NCI-H446 (cell line): ENCODE results near the gene UBE2I.
"Not testable (repeated sequence)": the region's sequence is repeated elsewhere in the genome, so short reads cannot be mapped to it uniquely, and the experiment has no call there.

ENCODE experiments used
- DNase-seq, 2 experiments: peaks; one replicate each; lab custom pipeline; 2025; lab: John Stamatoyannopoulos, UW

UBE2I gene

DNA sequence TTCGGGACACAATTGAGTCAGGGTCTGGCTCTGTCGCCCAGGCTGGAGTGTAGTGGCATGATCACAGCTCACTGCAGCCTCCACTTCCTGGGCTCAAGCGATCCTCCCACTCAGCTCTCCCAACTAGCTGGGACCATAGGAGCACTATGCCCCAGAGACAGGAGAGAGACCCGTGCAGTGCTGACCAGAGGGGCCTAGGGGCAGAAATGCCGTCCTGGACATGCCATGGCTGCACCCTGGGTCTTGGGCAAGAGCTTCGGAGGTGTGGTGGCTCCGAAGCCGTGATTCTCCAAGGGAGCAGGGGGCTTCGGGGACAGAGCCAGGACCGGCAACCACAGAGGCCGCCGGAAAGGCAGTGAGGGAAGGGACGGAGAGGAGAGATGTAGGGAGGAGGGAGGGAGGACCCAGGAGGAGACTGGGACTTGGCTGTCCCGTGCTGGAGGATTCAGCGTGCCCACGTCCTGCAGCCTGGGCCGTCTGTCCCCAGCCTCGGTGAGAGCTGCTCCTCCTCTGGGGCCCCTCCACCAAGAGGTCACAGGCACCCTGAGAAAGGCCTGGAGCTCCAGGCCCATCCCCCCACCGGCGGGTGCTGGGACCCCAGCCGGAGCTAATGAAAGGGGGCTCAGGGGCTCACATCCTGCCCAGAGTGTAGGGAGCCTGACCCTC lies 31.7 kb upstream of the UBE2I start:
- DNase-seq, result no peak

DNA sequence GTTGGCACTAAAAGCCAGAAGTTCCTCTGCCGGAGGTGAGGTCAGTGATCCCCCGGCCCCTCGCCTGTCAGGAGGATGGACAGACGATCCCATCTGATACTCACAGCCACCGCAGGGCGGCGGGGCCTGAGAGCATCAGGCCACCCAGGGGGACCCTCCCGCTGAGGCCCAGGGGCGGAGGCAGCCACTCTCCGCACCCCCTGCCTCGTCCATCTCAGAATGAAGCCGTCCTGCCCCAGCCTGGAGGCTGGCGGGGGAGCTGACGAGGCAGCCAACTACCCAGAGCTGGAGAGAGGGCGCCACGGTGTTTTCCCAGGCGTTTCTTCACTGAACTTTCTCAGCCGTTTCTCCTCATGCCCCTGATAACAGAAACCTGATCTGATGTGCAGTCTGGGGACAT lies 31.0 kb upstream of the UBE2I start:
- DNase-seq, result no peak

DNA sequence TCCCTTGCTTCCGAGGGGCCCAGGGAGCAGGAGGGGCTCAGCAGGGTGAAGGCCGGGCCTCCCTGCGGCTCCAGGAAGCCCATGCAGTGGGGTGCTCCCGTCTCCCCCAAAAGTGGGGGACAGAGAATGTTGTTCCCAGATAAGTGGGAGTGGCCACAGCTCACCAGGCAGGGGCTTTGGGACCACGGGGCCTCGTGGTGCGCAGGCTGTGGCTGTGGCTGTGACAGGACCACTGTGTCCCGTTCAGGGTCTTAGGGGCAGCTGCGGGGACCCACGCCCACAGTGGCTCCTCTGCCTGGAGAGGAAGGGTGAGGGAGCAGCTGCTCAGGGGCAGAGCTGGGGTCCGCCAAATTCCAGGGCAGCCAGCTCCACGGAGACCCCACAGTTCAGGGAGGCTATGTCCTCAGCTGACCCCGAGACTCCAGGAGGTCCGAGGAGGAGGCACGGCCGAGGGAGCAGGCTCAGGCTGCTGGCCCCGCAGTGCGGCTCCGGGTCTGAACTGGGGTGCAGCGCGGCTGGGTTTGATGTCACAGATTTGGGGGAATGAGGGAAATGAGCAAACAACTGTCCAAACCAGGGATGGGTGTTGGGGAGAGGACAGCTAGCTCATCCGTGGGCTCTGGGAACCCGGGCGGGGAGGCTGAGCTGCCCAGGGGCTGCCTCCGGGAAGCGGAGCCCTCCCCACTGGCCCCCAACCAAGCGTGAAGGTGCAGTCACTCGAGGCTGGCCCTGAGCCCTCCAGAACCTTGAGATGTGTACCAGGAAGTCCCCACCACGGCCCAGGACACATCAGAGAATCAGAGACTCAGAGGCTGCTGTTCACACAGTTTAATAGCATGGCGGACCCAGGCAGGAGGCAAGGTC lies 30.1 kb upstream of the UBE2I start:
- DNase-seq, result no peak

DNA sequence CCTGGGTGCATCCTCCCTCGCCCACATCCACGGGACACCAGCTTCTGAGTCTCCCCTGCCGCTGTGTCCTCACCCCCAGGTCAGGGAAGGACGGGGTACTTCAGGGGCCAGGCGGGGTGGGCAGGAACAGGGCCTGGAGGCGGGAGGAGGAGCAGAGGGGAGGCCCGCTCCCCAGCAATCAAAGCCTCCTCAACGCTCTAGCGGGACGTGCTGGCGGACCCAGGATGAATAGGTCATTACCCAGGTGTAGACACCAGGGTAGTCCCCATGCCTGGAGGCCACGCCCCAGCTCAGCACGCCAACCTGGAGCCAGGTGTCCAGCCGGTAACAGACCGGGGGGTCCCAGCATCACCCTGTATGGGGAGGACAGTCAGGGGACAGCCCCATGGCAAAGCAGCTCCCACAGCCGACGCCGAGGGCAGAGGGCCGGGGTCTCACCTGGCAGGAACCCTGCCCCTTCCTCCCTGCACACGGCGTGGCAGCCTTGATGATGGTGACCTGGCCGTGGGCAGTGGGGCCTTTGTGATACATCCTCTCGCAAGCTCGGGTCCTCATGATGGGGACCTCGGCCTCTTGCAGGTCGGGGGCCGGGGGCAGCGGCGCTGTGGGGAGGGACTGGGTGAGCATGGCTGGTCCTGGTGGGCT lies 29.4 kb upstream of the UBE2I start:
- DNase-seq, result no peak

DNA sequence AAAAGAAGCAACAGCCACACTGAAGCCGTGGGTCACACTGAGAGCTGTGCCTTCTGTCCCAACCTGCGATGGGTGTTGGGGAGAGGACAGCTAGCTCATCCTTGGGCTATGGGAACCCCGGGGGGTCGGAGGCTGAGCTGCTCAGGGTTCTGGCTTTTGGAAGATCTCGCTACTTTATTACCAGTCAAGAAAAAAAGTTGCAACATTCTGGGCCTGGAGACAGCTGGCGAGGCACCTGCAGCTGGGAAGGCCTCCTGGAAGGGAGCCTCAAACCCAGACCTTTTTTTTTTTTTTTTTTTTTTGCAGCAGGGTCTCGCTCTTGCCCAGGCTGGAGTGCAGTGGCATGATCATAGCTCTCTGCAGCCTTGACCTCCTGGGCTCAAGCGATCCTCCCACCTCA lies 28.7 kb upstream of the UBE2I start:
- DNase-seq, result no peak

DNA sequence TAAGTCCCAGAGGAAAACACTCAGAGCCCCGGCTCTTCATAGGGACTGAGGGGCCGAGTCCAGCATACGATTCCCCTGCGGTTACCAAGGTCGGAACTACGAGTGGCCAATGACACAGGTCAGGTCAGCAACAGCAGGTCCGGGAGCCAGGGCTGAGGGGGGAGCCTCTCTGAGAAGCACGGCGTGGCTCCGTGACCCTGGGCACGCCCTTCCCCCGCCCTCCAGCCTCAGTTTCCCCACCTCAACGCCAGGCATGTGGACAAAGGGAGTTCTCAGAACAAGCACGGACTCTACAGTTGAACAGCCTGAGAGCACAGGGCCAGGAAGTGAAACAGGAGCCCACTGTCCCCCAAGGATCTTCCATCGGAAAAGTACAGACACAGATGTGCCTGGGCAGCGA lies 27.9 kb upstream of the UBE2I start:
- DNase-seq, result no peak

DNA sequence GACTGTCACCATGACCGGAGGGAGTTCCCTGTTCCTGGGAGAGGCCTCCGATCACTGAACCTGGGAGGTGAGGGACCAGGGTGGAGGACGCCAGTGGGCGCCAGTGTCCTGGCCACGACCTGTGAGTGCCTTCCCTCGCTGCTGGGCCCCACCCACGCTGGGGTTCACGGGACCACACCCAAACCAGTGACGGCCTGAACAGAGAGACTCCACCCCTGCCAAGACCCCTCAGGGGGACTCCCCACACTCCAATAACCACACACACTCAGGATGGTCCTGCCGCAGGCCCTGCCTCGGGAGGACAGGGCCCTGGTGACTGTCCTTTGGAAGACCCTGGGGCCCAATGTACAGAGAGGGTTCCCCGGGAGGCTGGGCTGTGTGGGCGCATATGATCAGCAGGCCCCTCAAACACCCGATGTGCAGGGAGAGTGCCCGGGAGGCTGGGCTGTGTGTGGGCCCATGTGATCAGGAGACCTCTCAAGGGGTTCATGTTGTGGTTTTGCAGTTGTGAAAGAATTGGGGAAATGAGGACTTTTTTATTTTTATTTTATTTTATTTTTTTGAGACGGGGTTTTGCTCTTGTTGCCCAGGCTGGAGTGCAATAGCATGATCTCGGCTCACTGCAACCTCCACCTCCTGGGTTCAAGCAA lies 27.0 kb upstream of the UBE2I start:
- no peak for DNase-seq

DNA sequence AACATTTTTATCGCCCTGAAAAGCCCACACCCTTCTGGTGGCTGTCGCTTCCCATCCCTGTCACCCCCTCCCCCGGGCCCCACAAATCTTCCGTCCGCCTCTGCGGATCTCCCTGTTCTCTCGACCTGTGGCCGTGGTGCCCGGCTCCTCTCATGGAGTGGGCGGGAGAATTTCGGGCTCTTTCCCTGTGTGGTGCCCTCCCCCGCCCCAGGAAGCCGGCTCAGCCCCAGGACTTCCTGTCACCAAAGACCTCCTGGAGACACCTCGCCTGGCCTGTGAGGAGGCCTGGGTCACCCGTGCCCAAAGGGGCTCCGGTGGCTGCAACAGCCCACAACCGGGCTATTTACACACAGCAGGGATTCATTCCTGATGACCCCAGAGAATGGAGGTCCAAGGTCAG lies 26.1 kb upstream of the UBE2I start:
- DNase-seq, result no peak

DNA sequence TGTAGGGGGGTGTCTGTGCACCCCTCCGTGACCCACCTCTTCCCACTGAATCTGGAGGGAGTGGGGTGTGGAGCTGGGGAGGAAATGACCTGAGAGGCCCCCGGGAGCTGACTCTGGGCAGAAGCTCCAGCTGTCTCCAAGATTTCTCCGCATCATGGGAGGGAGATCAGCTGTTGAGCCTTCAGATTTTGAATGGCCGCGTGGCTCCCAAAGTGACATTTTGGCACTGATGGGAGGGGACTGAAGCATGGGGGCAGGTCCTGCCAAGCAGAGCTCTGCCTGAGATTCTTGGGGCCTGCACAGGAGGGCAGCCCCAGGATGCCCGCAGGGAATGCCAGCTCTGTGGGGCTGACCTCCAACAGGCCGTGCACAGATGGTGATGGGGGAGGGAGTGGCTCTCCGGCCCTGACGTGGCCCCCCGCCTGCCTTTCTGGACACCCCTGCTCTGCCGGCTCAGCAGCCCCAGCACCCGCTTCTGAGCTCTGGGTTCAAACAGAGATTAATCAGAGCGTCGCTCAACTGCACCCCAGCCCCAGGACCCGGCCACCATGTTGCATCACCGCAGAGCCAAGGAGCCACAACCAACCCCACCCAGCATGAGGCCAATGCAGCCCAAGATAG lies 25.3 kb upstream of the UBE2I start:
- no peak for DNase-seq

DNA sequence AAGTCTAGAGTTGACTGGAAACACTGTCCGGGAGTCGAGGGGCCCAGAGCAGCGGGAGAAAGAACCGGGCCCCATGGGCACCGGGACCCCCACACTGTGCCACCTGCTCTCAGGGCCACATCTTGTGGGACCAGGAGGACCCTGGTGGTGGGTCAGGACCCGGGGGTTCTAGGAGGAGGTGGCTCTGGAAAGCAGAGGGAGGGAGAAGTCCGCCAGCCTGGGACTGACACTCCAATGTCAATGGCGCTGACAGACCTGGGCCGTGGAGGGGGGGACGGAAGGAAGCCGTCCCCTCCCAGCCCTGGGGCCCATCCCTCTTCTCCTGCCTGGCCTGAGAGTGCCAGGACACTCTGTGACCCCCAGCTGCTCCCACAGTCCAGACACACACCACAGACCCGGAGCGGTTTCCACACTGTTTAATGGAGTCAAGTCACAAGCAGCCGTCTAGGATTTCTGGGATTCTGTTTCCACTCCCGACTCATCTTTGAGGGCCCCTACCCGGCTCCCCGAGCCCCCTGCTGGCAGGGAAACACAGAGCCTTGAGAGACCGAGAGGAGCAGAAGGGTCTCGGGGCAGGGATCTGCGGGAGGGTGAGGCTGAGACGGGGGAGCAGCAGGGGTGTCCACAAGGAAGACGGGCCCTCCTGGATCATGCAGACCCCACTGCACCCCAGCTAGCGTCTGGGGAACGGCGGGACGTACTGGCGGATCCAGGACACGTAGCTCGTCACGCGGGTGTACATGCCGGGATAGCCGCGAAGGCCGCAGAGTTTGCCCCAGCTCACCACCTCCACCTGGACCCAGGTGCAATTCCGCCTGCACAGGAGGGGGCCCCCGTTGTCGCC lies 23.5 kb upstream of the UBE2I start:
- no peak for DNase-seq

DNA sequence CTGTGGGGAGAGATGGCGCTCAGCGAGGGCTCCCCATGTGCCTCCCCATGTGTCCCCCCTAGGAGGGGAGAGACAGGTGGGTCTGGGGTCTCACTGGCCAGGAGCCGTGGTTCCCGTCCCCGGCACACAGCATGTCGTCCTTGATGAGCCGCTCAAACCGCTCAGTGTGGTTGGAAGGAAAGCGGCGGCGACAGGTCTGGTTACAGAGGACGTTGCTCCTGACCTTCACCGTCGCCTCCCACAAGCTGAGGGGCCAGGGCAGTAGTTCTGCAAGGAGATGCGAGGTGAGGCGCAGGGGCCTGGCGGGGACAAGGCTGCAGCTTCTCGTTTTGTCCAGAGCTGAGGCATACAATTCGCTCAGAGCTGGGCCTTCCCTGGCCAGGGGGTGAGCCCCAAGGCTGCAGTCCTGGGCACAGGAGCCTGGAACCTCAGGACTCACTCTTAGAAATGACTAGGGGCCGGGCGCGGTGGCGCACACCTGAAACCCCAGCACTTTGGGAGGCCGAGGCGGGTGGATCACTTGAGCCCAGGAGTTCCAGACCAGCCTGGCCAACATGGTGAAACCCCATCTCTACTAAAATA lies 22.8 kb upstream of the UBE2I start:
- no peak for DNase-seq

DNA sequence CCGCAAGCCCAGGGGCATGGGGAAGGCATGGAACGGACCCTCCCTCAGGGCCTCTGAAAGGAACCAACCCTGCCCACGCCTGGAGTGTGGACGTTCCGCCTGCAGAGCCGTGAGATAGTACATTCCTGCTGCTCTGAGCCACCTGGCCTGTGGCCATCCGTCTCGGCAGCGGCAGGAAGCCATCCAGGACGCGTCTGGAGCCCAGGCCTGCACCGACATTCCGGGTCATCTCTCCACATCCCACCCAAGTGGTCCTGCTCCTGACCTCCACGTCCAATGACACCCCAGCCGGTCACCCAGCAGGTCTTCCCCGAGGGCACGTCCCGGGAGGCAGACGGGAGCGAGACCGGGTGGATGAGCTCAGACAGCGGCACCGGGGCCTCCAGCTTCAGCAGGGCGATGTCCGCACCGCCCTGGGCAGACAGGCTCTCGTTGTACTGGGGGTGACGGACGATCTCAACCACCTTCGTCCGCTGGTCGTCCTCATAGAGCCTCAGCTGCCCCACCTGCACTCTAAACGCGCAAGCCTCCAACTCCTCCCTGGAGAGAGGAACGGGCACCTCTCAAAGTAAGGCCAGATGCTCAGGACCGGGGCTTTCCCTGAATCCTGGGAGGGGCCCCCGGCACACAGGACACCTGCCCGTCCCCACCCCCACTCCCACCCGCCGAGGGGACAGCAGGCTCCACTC lies 21.3 kb upstream of the UBE2I start:
- no peak for DNase-seq

DNA sequence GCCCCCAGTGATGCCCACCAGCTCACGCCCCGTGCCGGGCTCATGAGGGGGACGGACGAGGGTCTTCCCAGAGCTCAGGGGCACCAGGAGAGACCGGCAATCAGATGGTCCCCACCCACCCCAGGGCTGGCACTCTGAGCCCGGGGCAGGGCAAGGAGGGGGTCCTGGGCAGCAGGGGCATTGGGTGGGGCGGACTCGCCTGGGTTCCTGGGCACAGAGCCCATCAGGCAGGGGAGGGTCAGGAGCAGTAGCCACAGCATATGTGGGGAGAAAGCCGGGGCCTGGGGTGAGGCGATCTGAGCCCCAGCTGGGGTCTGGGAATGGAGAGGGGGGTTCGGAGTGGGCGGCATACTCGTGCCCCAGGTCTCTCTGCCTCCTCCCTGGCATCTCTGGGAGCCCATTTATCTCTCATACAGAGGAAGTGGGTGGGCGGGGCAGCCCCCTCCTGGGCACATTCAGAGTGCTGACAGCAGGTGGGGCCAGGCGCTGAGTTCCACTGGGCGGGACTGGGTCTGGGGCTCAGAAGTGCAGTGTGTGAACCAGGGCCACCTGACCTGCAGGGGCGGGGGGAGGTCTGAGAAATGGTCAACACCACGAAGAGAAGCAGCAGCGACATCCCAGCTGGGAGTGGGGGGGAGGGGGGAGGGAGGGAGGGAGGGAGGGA lies 20.5 kb upstream of the UBE2I start:
- DNase-seq, result no peak

DNA sequence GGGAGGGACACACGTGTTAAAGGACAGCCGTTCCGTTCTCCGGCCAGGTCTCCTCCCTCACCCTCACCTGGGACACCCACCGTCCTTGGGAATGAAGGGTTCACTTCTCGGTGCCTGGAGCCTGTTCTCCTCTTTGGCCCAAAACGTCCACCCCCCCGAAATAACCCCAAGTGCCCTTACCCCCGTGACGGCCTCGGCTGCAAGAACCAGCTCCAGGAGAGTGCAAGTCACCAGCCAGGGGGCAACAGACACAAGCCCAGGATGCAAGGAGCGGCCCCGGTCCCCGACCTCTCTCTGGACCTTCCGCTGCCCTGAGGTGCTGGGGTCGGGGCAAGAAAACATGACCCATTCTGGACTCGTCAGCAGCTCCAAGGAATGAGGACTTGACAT lies 20.0 kb upstream of the UBE2I start:
- no peak for DNase-seq

DNA sequence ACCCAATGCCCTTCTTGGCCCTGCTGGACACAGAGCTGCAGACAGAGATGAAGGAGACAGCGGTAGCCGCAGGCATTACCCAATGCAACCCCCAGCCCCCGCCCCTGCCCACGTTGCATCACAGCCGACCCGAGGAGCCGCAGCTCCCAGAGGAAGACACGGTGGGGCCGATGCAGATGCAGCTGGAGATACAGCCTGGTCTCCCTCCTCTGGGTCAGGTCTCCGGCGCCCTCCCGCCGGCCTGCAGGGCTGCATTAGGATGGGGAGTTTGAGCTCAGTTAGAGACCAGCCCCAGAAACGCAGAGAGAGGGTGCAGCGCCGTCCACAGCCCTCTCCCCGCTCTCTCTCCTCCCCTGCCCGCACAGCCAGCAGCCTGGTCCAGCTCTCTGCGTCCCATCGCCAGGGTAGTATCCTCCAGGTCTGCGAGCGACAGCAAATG lies 19.4 kb upstream of the UBE2I start:
- no peak for DNase-seq

DNA sequence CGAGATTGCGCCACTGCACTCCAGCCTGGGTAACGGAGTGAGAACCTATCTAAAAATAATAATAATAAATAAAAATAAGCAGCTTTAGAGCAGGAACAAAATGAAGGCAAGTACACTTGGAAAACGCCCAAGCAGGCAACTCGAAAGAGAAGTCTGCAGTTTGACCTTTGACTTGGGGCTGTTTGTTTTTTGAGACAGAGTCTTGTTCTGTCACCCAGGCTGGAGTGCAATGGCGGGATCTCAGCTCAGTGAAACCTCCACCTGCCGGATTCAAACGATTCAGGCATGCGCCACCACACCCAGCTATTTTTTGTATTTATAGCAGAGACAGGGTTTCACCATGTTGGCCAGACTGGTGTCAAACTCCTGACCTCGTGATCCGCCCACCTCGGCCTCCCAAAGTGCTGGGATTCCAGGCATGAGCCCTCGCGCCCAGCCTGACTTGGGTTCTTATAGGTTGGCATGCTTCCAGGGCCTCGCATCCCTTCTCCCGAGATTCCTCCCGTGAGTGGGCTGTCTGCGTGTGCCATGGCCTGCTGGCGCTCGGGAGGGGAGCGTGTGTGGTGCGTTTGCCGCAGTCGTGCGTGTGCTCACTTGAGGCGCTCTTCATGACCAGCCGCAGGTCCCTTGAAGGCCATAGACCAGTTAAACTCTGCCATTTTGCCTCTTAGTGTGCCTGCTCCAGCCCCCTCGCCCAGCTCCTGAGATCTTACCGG lies 18.4 kb upstream of the UBE2I start:
- DNase-seq, result no peak

DNA sequence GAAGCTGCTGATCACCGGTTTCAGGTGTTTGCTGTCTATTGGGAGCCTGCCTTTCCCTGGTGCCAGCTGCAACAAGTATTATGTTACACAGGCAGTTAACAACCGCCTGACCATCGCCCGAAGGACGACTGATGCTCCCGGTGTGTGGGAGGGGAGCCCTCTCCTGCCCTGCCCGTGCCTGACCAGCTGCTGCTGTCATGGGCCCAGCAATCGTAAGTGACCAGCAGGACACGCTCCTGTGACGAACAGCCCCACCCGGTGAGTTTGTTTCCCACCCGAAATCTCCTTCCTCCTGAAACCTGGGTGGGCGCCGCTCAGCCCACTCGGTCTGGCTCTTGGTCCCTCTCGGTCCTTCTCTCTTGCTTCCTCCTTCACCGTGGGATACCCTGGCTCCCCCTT lies 17.9 kb upstream of the UBE2I start:
- DNase-seq, result no peak

DNA sequence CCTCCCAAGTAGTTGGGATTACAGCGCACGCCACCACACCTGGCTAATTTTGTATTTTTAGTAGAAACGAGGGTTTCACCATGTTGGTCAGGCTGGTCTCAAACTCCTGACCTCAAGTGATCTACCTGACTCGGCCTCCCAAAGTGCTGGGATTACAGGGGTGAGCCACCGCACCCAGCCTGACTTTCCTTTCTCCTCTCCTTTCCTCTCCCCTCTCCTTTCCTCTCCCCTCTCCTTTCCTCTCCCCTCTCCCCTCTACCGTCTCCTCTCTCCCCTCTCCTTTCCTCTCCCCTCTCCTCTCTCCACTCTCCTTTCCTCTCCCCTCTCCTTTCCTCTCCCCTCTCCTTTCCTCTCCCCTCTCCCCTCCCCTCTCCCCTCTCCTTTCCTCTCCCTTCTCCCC lies 17.2 kb upstream of the UBE2I start:
- DNase-seq, result not testable (repeated sequence)

DNA sequence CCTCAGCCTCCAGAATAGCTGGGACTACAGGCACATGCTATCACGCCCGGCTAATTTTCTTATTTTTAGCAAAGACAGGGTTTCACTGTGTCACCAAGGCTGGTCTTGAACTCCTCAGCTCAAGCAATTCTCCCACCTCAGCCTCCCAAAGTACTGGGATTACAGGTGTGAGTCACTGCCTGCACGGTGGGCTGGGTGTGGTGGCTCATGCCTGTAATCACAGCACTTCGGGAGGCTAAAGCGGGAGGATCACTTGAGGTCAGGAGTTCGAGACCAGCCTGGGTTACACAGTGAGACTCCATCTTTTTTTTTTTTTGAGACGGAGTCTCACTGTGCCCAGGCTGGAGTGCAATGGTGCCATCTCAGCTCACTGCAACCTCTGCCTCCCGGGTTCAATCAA lies 16.6 kb upstream of the UBE2I start:
- DNase-seq, result not testable (repeated sequence)
